ENCODE results near the gene WDR86. TPM values are rescaled to one million over a fixed set of nuclear protein-coding genes. Genes with fewer than 3 reads are reported as not detected.

Gene WDR86
- total and polyA plus RNA-seq, 2 experiments from 2014 or later = 9.1 to 59.1 TPM

DNA sequence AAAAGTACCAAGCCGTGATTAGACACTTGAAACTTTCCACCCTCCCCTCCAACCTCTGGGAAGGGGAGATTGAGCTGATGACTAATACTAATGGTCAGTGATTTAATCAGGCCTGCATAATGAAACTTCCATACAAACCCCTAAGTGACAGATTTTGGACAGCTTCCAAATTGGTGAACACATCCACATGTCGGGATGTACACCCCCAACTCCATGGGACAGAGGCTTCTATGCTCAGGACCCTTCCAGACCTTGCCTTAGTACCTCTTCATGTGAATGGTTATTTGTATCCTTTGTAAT, 63.4 kb downstream of the WDR86 start:
- no peaks in the 10 kb centered on the region for H3K27me3 ChIP-seq (ENCODE audit: insufficient read depth)
- peaks cover 8% of the 10 kb centered on the region; the same call in 1 of the 2 replicates for H4K20me1 ChIP-seq (replicated peaks; ENCODE audit: insufficient read depth)
- no peak overlapping the region for H2AFZ ChIP-seq
- H3K9me2 ChIP-seq (ENCODE audit: insufficient read depth) = no peaks in the 10 kb centered on the region
- DNase-seq (ENCODE audit: low spot score) = no peak
- peaks cover 20% of the 10 kb centered on the region for H3K79me2 ChIP-seq (replicated peaks; ENCODE audit: insufficient read depth)
- Mint-ChIP-seq H3K4me3 (no peak overlapping the region), H3K4me1 (peaks cover 7% of the 10 kb centered on the region; the same call in 2 of the 3 replicates), H3K27me3 (ENCODE audit: insufficient read depth, low read depth, poor library complexity) (peaks cover 2% of the 10 kb centered on the region), H3K36me3 (ENCODE audit: low read depth) (peaks cover 32% of the 10 kb centered on the region), H3K9me3 (no peaks in the 10 kb centered on the region; the same call in 2 of the 3 replicates), H3K27ac (no peak overlapping the region)
- ATAC-seq = no peak
- H3K27ac ChIP-seq (ENCODE audit: low read depth) = no peak overlapping the region
- no peaks in the 10 kb centered on the region for H3K4me1 ChIP-seq (ENCODE audit: insufficient read depth)
- no peak overlapping the region for H3K4me2 ChIP-seq
- H3F3A ChIP-seq (replicated peaks; ENCODE audit: low read depth) = peaks cover 6% of the 10 kb centered on the region; the same call in 1 of the 2 replicates
- no peak overlapping the region for H3K4me3 ChIP-seq
- TF ChIP-seq EZH2 (IDR thresholded peaks at IDR 0.05; ENCODE audit: low read depth, unreplicated experiment) (no peak), REST (IDR thresholded peaks at IDR 0.05; ENCODE audit: unreplicated experiment) (no peak)
- H3K36me3 ChIP-seq (ENCODE audit: insufficient read depth) = peaks cover 4% of the 10 kb centered on the region

DNA sequence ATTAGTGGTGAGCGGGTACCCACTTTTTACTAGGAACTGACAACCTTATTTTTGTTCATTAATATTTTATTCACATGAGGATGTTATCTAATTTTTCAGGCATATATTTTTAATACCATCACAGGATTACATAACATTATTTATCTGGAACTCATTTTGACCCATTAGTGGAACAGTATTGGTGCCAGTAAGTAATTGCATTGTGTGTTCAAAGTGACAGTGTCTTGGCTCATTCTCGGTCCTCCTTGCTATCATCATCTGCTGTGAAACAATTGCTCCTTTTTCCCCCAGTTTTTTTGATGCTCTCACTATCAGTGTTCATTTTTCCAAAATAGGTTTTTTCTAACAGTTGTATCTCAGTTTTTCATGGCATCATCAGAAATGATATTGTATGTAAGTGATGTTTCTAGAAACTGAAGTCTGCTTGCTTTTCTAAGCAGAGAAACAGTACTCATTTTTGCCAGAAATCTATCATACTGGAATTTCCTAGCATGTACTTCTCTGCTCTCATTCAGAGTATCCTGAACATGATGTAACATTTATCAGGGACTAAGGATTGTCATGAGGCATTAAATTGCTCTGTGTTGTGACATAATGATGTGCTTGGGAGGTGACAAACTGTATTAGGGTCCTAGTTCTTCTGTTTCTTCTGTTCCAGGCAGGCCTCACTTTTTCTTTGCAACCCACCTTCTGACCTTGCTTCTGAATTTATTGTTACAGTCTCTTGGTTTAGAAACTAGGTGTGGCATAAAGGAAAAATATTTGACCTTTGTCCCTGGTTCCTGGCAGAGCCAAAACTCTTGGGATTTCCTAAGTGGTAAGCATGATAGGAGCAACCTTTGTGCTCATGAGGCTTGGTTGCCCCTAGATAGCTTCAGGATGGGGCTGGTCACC, 64.0 kb downstream of the WDR86 start:
- Mint-ChIP-seq H3K4me1 (peaks cover 7% of the 10 kb centered on the region; the same call in 2 of the 3 replicates), H3K4me3 (no peak overlapping the region), H3K9me3 (no peaks in the 10 kb centered on the region; the same call in 2 of the 3 replicates), H3K36me3 (ENCODE audit: low read depth) (peaks cover 26% of the 10 kb centered on the region), H3K27ac (no peak overlapping the region), H3K27me3 (ENCODE audit: insufficient read depth, low read depth, poor library complexity) (peaks cover 2% of the 10 kb centered on the region)
- H3K4me1 ChIP-seq (ENCODE audit: insufficient read depth) = peaks cover 3% of the 10 kb centered on the region; the same call in 1 of the 2 replicates
- H2AFZ ChIP-seq = no peak overlapping the region
- H4K20me1 ChIP-seq (replicated peaks; ENCODE audit: insufficient read depth) = peaks cover 8% of the 10 kb centered on the region; the same call in 1 of the 2 replicates
- peaks cover 6% of the 10 kb centered on the region; the same call in 1 of the 2 replicates for H3F3A ChIP-seq (replicated peaks; ENCODE audit: low read depth)
- peaks cover 4% of the 10 kb centered on the region for H3K36me3 ChIP-seq (ENCODE audit: insufficient read depth)
- no peak overlapping the region for H3K4me2 ChIP-seq
- no peaks in the 10 kb centered on the region for H3K9me2 ChIP-seq (ENCODE audit: insufficient read depth)
- DNase-seq (ENCODE audit: low spot score) (no peak), ATAC-seq (no peak)
- H3K79me2 ChIP-seq (replicated peaks; ENCODE audit: insufficient read depth) = peaks cover 20% of the 10 kb centered on the region
- H3K27me3 ChIP-seq (ENCODE audit: insufficient read depth) = no peaks in the 10 kb centered on the region
- no peak overlapping the region for H3K27ac ChIP-seq (ENCODE audit: low read depth)
- H3K4me3 ChIP-seq = no peak overlapping the region
- TF ChIP-seq CTCF (conservative IDR thresholded peaks at IDR 0.05; ENCODE audit: low read depth in 2 of 2) (no peak), CREB1 (CRISPR knock-in tag; IDR thresholded peaks at IDR 0.05; ENCODE audit: low read depth) (no peak), ZNF331 (CRISPR knock-in tag; IDR thresholded peaks at IDR 0.05; ENCODE audit: low read depth) (no peak), STAT1 (IDR thresholded peaks at IDR 0.05; ENCODE audit: unreplicated experiment) (no peak), NANOG (IDR thresholded peaks at IDR 0.05; ENCODE audit: borderline replicate concordance) (no peak), EZH2phosphoT487 (IDR thresholded peaks at IDR 0.05; ENCODE audit: unreplicated experiment) (no peak), JUNB (IDR thresholded peaks at IDR 0.05; ENCODE audit: unreplicated experiment) (no peak)
- TF ChIP-seq, protein P1, sequence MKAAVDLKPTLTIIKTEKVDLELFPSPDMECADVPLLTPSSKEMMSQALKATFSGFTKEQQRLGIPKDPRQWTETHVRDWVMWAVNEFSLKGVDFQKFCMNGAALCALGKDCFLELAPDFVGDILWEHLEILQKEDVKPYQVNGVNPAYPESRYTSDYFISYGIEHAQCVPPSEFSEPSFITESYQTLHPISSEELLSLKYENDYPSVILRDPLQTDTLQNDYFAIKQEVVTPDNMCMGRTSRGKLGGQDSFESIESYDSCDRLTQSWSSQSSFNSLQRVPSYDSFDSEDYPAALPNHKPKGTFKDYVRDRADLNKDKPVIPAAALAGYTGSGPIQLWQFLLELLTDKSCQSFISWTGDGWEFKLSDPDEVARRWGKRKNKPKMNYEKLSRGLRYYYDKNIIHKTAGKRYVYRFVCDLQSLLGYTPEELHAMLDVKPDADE (IDR thresholded peaks at IDR 0.05) = no peak

All from GM23338 (cell line).